ENCODE data around the gene ACSL5.

GRCh38 chr10:112375721-112376395 lies 1.9 kb downstream of the ACSL5 start:
- TF ChIP-seq EZH2 (IDR thresholded peaks at IDR 0.05; ENCODE audit: insufficient read depth, poor library complexity, severe bottlenecking): no peak
- TF ChIP-seq EZH2phosphoT487 (IDR thresholded peaks at IDR 0.05; ENCODE audit: insufficient read depth, low read depth): no peak
